Mesodermal cell (in vitro differentiated cells): ENCODE data around the gene STAT3. TPM values are rescaled to one million over a fixed set of nuclear protein-coding genes. Genes with fewer than 3 reads are reported as not detected.

ENCODE experiments used
- H3K27ac ChIP-seq: 2 replicates; pipeline ENCODE4 v1.7.0; 2013; ENCODE audit warnings: mild to moderate bottlenecking, low read depth, low read length, moderate library complexity; ENCODE audit not compliant: severe bottlenecking
- H3K36me3 ChIP-seq: 2 replicates; pipeline ENCODE4 v1.7.1; 2013; ENCODE audit warnings: mild to moderate bottlenecking, low read length, moderate library complexity; ENCODE audit not compliant: control insufficient read depth, insufficient read depth
- H3K4me1 ChIP-seq: one replicate; pipeline ENCODE4 v1.7.1; 2013; ENCODE audit warnings: mild to moderate bottlenecking, low read length; ENCODE audit not compliant: insufficient read depth, control insufficient read depth, poor library complexity, severe bottlenecking
- H3K4me3 ChIP-seq: 2 replicates; pipeline ENCODE4 v1.7.0; 2013; ENCODE audit warnings: low read length, control low read depth, mild to moderate bottlenecking; ENCODE audit not compliant: insufficient read depth, poor library complexity, severe bottlenecking; ENCODE audit errors: extremely low read depth
- H3K9me3 ChIP-seq: 2 replicates; pipeline ENCODE4 v1.7.1; 2013; ENCODE audit warnings: mild to moderate bottlenecking, low read length, moderate library complexity; ENCODE audit not compliant: control insufficient read depth
- WGBS, 2 experiments: methylation state at CpG; one replicate each; pipeline ENCODE4 v1.1.5; 2013; ENCODE audit warnings: missing lambda C conversion rate in 2 of 2; ENCODE audit not compliant: insufficient coverage in 2 of 2; 5-methylcytosine and 5-hydroxymethylcytosine counted together
- polyA plus RNA-seq, 2 experiments: library from polyadenylated mRNA; stranded (reverse); fragments of 50-300 nt; gene quantifications; one replicate each; pipeline ENCODE4 v1.2.3, GENCODE V29; 2013

The STAT3 gene
- 45.9 TPM for polyA plus RNA-seq (2013, experiment 1 of 2)
- 39.3 TPM for polyA plus RNA-seq (2013, experiment 2 of 2)

DNA sequence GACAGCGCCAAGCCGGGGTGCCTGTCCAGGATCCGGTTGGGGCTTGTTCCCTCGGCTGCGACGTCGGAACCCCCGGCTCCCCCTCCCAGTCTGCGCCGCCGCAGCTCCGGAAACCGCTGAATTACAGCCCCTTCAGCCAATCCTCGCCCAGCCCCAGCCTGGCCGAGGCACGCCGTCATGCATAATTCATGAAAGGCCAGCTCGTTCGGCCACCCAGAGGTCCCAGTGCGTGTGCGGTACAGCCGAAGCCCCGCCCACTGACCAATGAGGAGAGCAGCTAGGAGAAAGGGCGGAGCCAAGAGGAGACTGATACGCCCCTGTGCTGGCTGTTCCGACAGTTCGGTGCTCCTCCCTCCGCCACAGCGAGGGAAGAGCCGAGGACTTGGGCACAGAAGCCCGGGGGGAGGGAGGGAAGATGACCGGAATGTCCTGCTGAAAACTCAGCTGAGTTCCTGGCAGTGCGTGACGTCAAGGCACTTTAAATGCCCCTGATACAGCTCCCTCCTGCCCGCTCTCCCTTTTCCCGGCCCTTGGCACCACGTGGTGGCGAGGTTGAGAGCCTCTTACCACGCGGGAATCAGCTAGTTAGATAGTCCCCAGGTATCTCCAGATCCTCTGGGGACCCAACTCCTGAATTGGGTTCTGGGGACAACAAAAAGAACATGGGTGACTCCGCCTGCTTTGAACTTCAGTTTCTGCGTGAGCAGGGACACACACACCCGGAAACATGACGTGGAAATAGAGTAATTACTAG, at the start of gene STAT3:
STAT3 (minus strand) TSS at position 62 of the 754 bp plus-strand sequence. CDS start 39,926 bp downstream, outside the sequence.
- Histone ChIP-seq H3K36me3 (peaks cover 9% of the 10 kb centered on the region), H3K4me1 (no peaks in the 10 kb centered on the region), H3K27ac (peak within 1 kb of the TSS; percentile 85), H3K9me3 (no peaks in the 10 kb centered on the region), H3K4me3 (peak within 1 kb of the TSS; percentile 97)
- 2 to 4% methylated on average over 32 to 39 of the region's 44 CpGs for WGBS, 2 experiments

DNA sequence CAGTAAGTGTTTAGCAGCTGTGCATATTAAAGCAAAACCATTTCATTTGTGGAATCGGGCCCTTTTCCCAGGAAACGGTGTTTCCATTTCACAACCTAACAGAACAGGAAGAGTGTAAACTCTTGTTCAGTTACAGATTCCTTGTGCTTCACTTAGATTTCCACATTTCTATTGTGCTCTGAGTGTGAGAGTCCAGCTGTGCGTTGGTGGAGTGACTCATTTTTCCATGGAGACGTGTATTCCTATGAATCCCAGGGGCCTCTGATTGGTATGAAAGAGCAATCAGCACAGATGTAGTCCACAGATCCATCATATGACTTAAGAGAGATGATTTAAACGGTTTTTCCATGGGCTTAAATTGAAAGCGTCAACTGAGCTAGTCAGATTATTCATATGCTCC, 48.1 kb upstream of the STAT3 start:
- Histone ChIP-seq H3K9me3 (no peaks in the 10 kb centered on the region), H3K4me1 (no peaks in the 10 kb centered on the region), H3K27ac (peak overlapping the region; percentile 10), H3K4me3 (no peak overlapping the region), H3K36me3 (no peaks in the 10 kb centered on the region)
- 93 to 100% methylated on average over 1 to 3 of the region's 6 CpGs for WGBS, 2 experiments

DNA sequence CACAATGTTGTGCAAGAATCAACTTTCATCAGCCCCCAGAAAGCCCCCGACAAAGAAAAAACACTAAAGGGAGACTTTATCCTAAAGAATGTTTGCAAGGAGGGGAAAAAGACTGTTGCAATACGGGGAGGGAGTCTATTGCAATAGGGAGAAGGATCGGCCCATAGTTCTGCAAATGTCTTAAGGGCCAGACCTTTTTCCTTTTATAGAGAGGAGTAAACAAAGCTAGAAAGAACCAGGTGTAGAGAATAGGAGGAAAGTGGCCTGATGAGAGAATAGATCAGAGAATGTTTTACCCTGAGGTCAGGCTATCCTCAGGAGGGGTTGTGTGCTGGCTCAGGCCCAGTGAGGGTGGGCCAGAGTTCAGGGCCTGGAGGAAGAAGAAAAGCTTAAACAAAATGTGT, 43.5 kb upstream of the STAT3 start:
- Histone ChIP-seq H3K4me1 (no peaks in the 10 kb centered on the region), H3K27ac (no peak overlapping the region), H3K4me3 (no peak overlapping the region), H3K36me3 (no peaks in the 10 kb centered on the region), H3K9me3 (no peaks in the 10 kb centered on the region)
- WGBS, 2 experiments: 75 to 89% methylated on average over 2 of the region's 3 CpGs

DNA sequence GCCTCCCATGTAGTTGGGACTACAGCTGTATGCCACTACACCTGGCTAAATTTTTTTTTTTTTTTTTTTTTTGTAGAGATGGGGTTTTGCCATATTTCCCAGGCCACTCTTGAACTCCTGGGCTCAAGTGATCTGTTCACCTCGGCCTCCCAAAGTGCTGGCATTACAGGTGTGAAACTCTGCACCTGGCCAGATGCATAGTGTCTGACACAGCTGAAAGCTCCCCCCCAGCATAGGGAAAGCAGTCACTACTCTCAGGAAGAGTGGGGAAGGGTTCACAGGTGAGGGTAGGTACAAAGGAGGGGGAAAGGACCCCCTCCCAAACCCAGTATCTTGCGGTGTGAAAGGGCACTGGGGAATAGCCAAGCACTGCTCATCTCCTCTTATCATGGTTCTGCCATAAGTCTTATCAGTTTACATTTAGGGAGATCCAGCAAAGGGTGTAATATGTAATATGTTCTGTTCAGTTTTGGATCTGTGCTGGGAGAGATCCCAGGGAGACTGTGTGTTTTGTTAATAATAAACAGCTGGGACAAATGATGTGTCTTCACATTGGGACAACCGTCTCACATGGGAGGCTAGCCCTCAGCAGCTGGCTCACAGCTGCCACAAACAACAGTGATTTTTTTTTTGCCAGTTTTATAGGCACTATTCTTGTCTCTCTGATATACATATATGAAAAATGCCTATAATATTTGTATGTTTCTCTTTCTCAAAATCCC, 41.6 kb upstream of the STAT3 start:
- Histone ChIP-seq H3K36me3 (no peaks in the 10 kb centered on the region), H3K27ac (no peak overlapping the region), H3K4me1 (no peaks in the 10 kb centered on the region), H3K4me3 (no peak overlapping the region), H3K9me3 (no peaks in the 10 kb centered on the region)
- WGBS, 2 experiments: 100% methylated on average over 1 of the region's 3 CpGs; no CpG with 5 or more reads in 1 of the 2 experiments

DNA sequence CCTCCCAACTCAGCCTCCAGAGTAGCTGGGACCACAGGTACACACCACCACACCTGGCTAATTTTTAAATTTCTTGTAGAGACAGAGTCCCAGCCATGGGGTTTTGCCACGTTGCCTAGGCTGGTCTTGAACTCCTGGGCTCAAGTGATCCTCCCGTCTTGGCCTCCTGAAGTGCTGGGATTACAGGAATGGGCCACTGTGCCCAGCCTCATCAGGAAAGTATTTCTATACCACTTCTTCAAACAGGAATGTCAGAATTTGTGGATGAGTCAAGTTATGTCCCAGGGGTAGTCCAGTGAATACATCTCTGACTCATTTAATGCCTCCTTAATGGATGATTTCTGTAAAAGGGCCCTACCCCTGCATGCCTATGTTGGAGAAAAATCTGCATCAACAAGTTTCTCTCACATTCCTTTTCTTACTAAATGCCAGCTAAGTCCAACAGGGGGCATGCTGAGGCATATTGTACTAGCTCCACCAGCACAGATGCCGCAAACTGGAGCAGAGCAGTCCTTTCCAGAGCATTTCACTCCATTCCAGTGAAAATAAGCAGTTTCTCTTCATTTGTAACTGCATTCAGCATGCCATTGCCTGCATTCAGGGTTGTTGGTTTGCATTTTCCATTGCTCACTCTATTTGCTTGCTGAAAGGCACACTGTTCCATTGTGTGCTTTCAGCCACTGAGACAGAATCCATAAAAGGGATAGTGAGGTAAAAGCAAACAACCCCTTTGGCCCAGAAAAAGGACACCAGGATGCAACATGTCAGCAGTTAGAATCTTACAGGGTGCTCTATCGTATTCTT, 40.1 kb upstream of the STAT3 start:
- WGBS, 2 experiments: 65 to 75% methylated on average over 3 of the region's 4 CpGs
- H3K4me3 ChIP-seq: no peak overlapping the region
- H3K4me1 ChIP-seq: peaks cover 6% of the 10 kb centered on the region
- H3K36me3 ChIP-seq: no peaks in the 10 kb centered on the region
- peak overlapping the region; percentile 55 for H3K27ac ChIP-seq
- H3K9me3 ChIP-seq: no peaks in the 10 kb centered on the region

DNA sequence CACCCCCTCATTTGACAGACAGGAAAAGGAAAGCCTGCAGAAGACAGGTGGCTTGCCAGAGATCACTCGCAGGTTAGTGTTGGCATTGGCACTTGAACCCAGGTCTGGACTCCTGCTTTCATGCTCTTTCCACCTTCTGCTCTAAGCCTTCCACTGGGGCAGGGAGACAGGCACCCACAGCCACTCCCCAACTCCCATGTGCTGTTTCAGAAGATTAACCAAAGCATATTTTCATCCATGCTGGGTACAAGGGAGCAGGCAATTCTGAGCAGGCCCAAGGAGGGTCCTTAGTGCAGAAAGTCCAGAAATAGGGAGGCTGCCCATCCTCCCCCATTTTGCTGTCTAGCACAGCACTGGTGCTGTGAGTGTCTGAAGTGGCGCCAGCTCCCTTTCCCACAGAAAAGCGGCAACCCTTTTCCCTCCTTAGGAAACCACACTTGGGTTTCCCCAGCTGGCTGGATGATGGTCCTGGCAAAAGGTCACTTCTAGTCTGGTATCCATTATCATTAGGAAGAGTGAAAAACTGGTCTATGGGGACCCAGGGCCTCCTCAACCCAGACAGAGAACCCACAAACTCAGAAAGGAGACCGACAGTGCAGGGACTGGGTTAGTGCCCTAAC, 36.9 kb upstream of the STAT3 start:
- Histone ChIP-seq H3K4me3 (no peak overlapping the region), H3K4me1 (peaks cover 8% of the 10 kb centered on the region), H3K36me3 (peaks cover 3% of the 10 kb centered on the region), H3K27ac (no peak overlapping the region), H3K9me3 (no peaks in the 10 kb centered on the region)
- WGBS, 2 experiments: 67 to 100% methylated on average over 1 of the region's 4 CpGs

DNA sequence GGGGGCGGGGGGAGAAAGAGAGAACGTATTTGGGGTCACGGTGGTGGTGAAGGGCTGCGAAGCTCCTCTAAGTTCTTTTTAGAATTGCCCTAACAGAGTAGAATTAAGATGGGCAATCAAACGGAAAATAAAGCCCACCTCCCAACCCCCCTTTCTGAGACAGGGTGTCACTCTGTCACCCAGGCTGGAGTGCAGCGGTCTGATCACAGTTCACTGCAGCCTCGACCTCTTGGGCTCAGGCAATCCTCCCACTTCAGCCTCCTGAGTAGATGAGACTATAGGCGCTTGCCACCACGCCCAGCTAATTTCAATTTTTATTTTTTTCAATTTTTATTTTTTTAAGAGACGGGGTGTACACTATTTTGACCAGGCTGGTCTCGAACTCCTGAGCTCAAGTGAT, 35.5 kb upstream of the STAT3 start:
- Histone ChIP-seq H3K4me3 (peak overlapping the region; percentile 95), H3K36me3 (peaks cover 3% of the 10 kb centered on the region), H3K9me3 (no peaks in the 10 kb centered on the region), H3K4me1 (peaks cover 17% of the 10 kb centered on the region), H3K27ac (peak overlapping the region; percentile 69)
- 78 to 83% methylated on average over 5 of the region's 11 CpGs for WGBS, 2 experiments

DNA sequence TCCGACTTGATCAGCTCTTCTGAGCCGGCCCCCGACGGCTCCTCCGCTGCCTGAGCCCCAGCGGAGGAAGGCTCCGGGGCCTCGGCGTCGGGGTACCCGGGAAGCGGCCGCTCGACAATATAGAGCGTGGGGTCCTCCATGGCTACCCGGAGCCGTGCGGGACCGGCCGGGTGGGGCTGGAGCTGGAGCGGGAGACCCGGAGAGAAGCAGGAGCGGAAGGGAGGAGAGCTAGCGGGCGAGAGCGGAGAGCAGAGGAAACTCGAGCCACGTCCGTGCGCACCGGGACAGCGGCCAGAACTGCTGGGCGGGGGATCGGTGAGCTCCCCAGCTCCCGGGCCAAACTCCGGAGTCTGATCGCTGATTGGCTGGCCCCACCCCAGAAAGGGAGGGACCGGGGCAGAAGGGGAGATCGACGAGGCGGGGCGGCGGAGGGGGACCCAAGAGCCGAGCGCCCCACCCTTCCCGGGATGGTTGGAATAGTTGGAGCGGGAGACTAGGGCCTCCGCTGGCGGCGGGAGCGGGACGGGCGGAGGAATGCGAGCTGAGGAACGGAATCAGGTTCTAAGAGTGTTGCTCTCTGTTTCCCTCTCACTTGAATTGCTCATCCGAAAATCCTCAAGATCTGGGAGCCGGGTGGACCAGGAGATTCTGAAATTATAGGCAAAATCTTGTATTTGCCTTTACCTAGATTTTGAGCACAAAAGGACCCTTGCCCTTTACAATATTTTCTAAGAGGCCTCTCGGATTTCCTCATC, 34.9 kb upstream of the STAT3 start, which contains the start of gene CAVIN1:
CAVIN1 (minus strand) TSS at position 299 of the 755 bp plus-strand sequence; CDS start at position 140, 159 bp downstream.
- Histone ChIP-seq H3K36me3 (peaks cover 3% of the 10 kb centered on the region), H3K4me3 (peak within 1 kb of the TSS; percentile 95), H3K27ac (peak within 1 kb of the TSS; percentile 89), H3K9me3 (no peaks in the 10 kb centered on the region), H3K4me1 (peaks cover 20% of the 10 kb centered on the region)
- 0 to 1% methylated on average over 36 to 49 of the region's 58 CpGs for WGBS, 2 experiments

DNA sequence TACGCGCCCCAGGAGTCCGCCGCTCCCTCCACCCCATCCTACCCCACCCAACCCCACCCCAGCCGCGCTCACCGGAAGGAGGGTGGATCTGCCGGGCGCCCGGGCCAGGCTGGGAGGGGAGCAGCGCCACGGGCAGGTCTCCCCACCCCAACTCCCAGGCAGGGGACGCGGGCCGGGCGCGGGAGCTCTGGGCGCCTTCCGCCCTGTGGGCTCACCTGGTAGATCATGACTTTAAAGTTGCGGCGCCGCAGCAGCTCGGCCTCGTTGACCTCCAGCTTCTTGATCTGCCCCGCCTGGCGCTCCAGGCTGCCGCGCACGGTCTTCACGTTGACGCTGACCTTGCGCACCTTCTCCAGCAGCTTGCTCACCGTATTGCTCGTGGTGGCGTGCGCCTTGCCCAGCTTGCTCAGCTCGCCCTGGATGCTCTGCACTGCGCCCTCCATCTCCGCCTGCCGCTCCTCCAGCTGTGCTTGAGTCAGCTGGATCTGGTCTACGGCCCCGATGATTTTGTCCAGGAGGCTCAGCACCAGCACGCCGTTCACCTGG, 34.2 kb upstream of the STAT3 start:
- no peaks in the 10 kb centered on the region for H3K9me3 ChIP-seq
- peaks cover 8% of the 10 kb centered on the region for H3K36me3 ChIP-seq
- peak overlapping the region; percentile 89 for H3K27ac ChIP-seq
- H3K4me3 ChIP-seq: peak overlapping the region; percentile 95
- peaks cover 20% of the 10 kb centered on the region for H3K4me1 ChIP-seq
- whole genome bisulfite sequencing, 2 experiments: 0% methylated on average over 32 to 39 of the region's 44 CpGs
